Activated CD8-positive, alpha-beta T cell treated with anti-CD3 and anti-CD28 coated beads for 36 hours (primary cell): ENCODE results near the gene PLEKHG1. TPM values are rescaled to one million over a fixed set of nuclear protein-coding genes. Genes with fewer than 3 reads are reported as not detected.

Source experiments
- ATAC-seq: fragments of 200-7000 bp; cut with Tn5 transposase; one replicate; pipeline ENCODE4 v1.10.0; 2021; ENCODE audit warnings: mild to moderate bottlenecking, moderate library complexity
- CTCF ChIA-PET: fragments of 350-600 bp; sonication (Branson Sonifier 250); formaldehyde crosslinking; loops from one replicate; lab custom pipeline; 2021; ENCODE audit warnings: antibody characterized with exemption; lab: Charles Lee
- POLR2A ChIA-PET: fragments of 350-600 bp; sonication (Branson Sonifier 250); formaldehyde crosslinking; loops from one replicate; lab custom pipeline; 2021; ENCODE audit warnings: antibody characterized with exemption; lab: Charles Lee
- DNase-seq: peaks from one replicate; pipeline ENCODE4 v3.0.0-alpha.2; 2020
- H3K27ac Mint-ChIP-seq: one replicate; pipeline ENCODE4 v1.8.0; 2021; ENCODE audit warnings: mild to moderate bottlenecking, mixed read lengths
- H3K27me3 Mint-ChIP-seq: one replicate; pipeline ENCODE4 v1.8.0; 2021; ENCODE audit warnings: mixed read lengths
- H3K36me3 Mint-ChIP-seq: one replicate; pipeline ENCODE4 v1.8.0; 2021; ENCODE audit warnings: low read depth, mixed read lengths
- H3K4me1 Mint-ChIP-seq: one replicate; pipeline ENCODE4 v1.8.0; 2021; ENCODE audit warnings: low read depth, mixed read lengths
- H3K4me3 Mint-ChIP-seq: one replicate; pipeline ENCODE4 v1.8.0; 2021; ENCODE audit warnings: mild to moderate bottlenecking, moderate library complexity, mixed read lengths
- H3K9me3 Mint-ChIP-seq: one replicate; pipeline ENCODE4 v1.8.0; 2021; ENCODE audit warnings: mixed read lengths
- CTCF ChIP-seq: fragments of 200-600 bp; IDR thresholded peaks from one replicate; pipeline ENCODE4 v1.8.0; 2022; ENCODE audit warnings: antibody characterized with exemption, mild to moderate bottlenecking
- intact Hi-C: fragments of 100-400 bp; cut with micrococcal nuclease; formaldehyde crosslinking; loops from one replicate; pipeline ENCODE4 v1.10.0; 2022
- total RNA-seq, 2 experiments: library from RNA; stranded (reverse); gene quantifications; one replicate each; pipeline ENCODE4 v1.2.3, GENCODE V29; 2021

PLEKHG1 gene
- total RNA-seq, 2 experiments from 2014 or later: 4.2 to 4.8 TPM

- POLR2A ChIA-PET: no interaction called here
- DNase-seq: no peak
- TF ChIP-seq CTCF: no peak
- Mint-ChIP-seq H3K27me3 (peaks cover 14% of the 10 kb centered on the region), H3K4me1 (peaks cover 54% of the 10 kb centered on the region), H3K27ac (peak overlapping the region; percentile 26), H3K9me3 (no peaks in the 10 kb centered on the region), H3K4me3 (peak overlapping the region; percentile 64), H3K36me3 (no peaks in the 10 kb centered on the region)
- no peak for ATAC-seq
- CTCF ChIA-PET: interaction anchor here (1.5 kb wide), 1 partner anchor 34 kb away, joined by 4 read pairs; the partner anchor contains the start of gene PLEKHG1
- intact Hi-C loops: no loop called here
Measured at GRCh38 chr6:150634176-150634963, 34.7 kb downstream of the PLEKHG1 start.

- Mint-ChIP-seq H3K4me3 (no peak overlapping the region), H3K4me1 (peaks cover 54% of the 10 kb centered on the region), H3K27me3 (peaks cover 14% of the 10 kb centered on the region), H3K36me3 (no peaks in the 10 kb centered on the region), H3K27ac (no peak overlapping the region), H3K9me3 (no peaks in the 10 kb centered on the region)
- no peak for ATAC-seq
- POLR2A ChIA-PET: no interaction called here
- CTCF ChIA-PET: interaction anchor here (1.1 to 1.5 kb wide), 2 partner anchors 35 to 51 kb away, joined by 4 to 5 read pairs; partner anchors contain the start of gene PLEKHG1
- DNase-seq: no peak
- TF ChIP-seq CTCF: no peak
- intact Hi-C loops: no loop called here
Measured at GRCh38 chr6:150634964-150635292, 35.2 kb downstream of the PLEKHG1 start.

GRCh38 chr6:150635906-150636514 lies 36.3 kb downstream of the PLEKHG1 start:
- ChIA-PET CTCF (interaction anchor here (1.1 to 1.5 kb wide), 2 partner anchors 36 to 50 kb away, joined by 4 to 5 read pairs; partner anchors contain the start of gene PLEKHG1), POLR2A (interaction anchor here (0.7 kb wide), 1 partner anchor 125 kb away, joined by 3 read pairs; no protein-coding TSS in a partner anchor)
- Mint-ChIP-seq H3K4me3 (no peak overlapping the region), H3K9me3 (no peaks in the 10 kb centered on the region), H3K27ac (peak overlapping the region; percentile 36), H3K27me3 (peaks cover 15% of the 10 kb centered on the region), H3K4me1 (peaks cover 57% of the 10 kb centered on the region), H3K36me3 (no peaks in the 10 kb centered on the region)
- intact Hi-C loops: no loop called here
- ATAC-seq (no peak), DNase-seq (no peak)
- TF ChIP-seq CTCF: no peak

- no peaks in the 10 kb centered on the region for H3K9me3 Mint-ChIP-seq
- ATAC-seq (no peak), DNase-seq (no peak)
- no peak overlapping the region for H3K27ac Mint-ChIP-seq
- TF ChIP-seq CTCF: no peak
- CTCF ChIA-PET: interaction anchor here (0.8 to 0.9 kb wide), 2 partner anchors 36 to 219 kb away, joined by 3 read pairs; no protein-coding TSS in a partner anchor
- no peaks in the 10 kb centered on the region for H3K36me3 Mint-ChIP-seq
- H3K4me1 Mint-ChIP-seq: peaks cover 55% of the 10 kb centered on the region
- H3K27me3 Mint-ChIP-seq: peaks cover 15% of the 10 kb centered on the region
- intact Hi-C loops: no loop called here
- POLR2A ChIA-PET: no interaction called here
- H3K4me3 Mint-ChIP-seq: no peak overlapping the region
Measured at GRCh38 chr6:150636808-150637207, 37.1 kb downstream of the PLEKHG1 start.

- POLR2A ChIA-PET: no interaction called here
- TF ChIP-seq CTCF: no peak
- intact Hi-C loops: no loop called here
- peaks cover 50% of the 10 kb centered on the region for H3K4me1 Mint-ChIP-seq
- CTCF ChIA-PET: interaction anchor here (0.8 to 0.9 kb wide), 2 partner anchors 36 to 220 kb away, joined by 3 read pairs; no protein-coding TSS in a partner anchor
- H3K27me3 Mint-ChIP-seq: peaks cover 15% of the 10 kb centered on the region
- no peaks in the 10 kb centered on the region for H3K36me3 Mint-ChIP-seq
- no peak for ATAC-seq
- no peak for DNase-seq
- H3K4me3 Mint-ChIP-seq: no peak overlapping the region
- no peaks in the 10 kb centered on the region for H3K9me3 Mint-ChIP-seq
- H3K27ac Mint-ChIP-seq: no peak overlapping the region
Measured at GRCh38 chr6:150637266-150637665, 37.6 kb downstream of the PLEKHG1 start.
